PC-3 (cell line): Measurements from ENCODE around the gene COQ3.

Experiments used
- EZH2 ChIP-seq: fragments of 300-600 bp; sonication (generic); IDR thresholded peaks from one replicate; pipeline ENCODE4 v1.6.1; 2017; ENCODE audit warnings: antibody characterized with exemption, mild to moderate bottlenecking, low read length; ENCODE audit not compliant: unreplicated experiment
- EZH2phosphoT487 ChIP-seq: fragments of 300-600 bp; sonication (generic); IDR thresholded peaks from 2 replicates; pipeline ENCODE4 v1.6.1; 2018; ENCODE audit warnings: mild to moderate bottlenecking, antibody characterized with exemption, low read length, borderline replicate concordance
- TF ChIP-seq, protein P1 (sequence below): fragments of 300-600 bp; sonication (generic); conservative IDR thresholded peaks from 2 replicates; pipeline ENCODE4 v1.5.1; 2017; ENCODE audit warnings: antibody characterized with exemption, low read depth, mild to moderate bottlenecking, low read length

DNA sequence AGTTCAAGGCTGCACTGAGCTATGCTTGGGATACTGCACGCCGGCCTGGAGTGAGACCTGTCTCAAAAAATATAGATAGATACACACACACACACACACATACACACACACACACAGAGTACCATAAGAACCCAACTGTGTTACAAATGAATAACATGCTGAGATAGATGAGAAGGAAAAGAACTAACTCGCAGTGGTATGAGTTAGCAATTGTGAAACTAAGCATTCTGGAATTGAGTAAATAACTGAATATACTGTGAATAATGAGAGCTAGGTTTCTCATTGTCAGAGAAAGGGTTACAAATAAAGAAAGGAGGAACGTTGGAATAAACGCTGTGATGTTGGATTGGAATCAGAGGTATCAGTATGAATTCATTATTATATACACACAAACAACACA, 30.0 kb downstream of the COQ3 start:
- TF ChIP-seq, protein P1, sequence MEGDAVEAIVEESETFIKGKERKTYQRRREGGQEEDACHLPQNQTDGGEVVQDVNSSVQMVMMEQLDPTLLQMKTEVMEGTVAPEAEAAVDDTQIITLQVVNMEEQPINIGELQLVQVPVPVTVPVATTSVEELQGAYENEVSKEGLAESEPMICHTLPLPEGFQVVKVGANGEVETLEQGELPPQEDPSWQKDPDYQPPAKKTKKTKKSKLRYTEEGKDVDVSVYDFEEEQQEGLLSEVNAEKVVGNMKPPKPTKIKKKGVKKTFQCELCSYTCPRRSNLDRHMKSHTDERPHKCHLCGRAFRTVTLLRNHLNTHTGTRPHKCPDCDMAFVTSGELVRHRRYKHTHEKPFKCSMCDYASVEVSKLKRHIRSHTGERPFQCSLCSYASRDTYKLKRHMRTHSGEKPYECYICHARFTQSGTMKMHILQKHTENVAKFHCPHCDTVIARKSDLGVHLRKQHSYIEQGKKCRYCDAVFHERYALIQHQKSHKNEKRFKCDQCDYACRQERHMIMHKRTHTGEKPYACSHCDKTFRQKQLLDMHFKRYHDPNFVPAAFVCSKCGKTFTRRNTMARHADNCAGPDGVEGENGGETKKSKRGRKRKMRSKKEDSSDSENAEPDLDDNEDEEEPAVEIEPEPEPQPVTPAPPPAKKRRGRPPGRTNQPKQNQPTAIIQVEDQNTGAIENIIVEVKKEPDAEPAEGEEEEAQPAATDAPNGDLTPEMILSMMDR = no peak
- TF ChIP-seq EZH2 (no peak), EZH2phosphoT487 (no peak)
